DOHH2 (cell line): ENCODE results near the gene PNP.

Experiments
- EZH2phosphoT487 ChIP-seq: fragments of 200-600 bp; sonication (generic); IDR thresholded peaks from 2 replicates; pipeline ENCODE4 v1.6.1; 2017; ENCODE audit warnings: borderline replicate concordance, mild to moderate bottlenecking, antibody characterized with exemption, low read length, moderate library complexity, mixed read lengths
- TF ChIP-seq, protein P1 (sequence below): fragments of 200-600 bp; sonication (generic); IDR thresholded peaks from one replicate; pipeline ENCODE4 v1.5.1; 2014; ENCODE audit warnings: antibody characterized with exemption, mild to moderate bottlenecking, low read depth, low read length; ENCODE audit not compliant: poor library complexity, severe bottlenecking

DNA sequence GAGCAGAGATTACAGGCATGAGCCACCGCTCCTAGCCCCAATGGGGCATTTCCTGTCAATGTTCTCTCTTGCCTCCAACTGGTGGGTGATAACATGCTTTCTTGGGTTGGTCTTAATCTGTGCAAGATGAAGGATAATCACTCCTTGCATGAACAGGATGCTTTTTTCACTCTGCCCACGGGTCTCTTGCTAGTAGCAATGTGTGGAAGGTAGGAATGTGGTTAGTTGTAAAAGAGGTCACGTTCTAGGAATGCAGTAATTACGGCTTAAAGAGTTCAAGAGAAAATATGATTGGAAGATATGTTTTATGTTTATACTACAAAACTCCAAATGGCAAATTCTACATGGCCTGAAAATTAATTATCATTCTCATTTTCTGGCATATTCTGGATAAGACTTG is 46.6 kb downstream of the PNP start:
- TF ChIP-seq, protein P1, sequence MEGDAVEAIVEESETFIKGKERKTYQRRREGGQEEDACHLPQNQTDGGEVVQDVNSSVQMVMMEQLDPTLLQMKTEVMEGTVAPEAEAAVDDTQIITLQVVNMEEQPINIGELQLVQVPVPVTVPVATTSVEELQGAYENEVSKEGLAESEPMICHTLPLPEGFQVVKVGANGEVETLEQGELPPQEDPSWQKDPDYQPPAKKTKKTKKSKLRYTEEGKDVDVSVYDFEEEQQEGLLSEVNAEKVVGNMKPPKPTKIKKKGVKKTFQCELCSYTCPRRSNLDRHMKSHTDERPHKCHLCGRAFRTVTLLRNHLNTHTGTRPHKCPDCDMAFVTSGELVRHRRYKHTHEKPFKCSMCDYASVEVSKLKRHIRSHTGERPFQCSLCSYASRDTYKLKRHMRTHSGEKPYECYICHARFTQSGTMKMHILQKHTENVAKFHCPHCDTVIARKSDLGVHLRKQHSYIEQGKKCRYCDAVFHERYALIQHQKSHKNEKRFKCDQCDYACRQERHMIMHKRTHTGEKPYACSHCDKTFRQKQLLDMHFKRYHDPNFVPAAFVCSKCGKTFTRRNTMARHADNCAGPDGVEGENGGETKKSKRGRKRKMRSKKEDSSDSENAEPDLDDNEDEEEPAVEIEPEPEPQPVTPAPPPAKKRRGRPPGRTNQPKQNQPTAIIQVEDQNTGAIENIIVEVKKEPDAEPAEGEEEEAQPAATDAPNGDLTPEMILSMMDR = no peak
- TF ChIP-seq EZH2phosphoT487 = no peak
